GM18519 (cell line): Measurements from ENCODE around the gene SLC16A4.
"Not testable (repeated sequence)": the region's sequence is repeated elsewhere in the genome, so short reads cannot be mapped to it uniquely, and the experiment has no call there.

Experiments
- ATAC-seq: cut with Tn5 transposase; IDR thresholded peaks from one replicate; pipeline ENCODE4 v1.9.1; 2021; ENCODE audit warnings: mild to moderate bottlenecking, moderate library complexity; ENCODE audit not compliant: unreplicated experiment, low FRiP score

The SLC16A4 gene

DNA sequence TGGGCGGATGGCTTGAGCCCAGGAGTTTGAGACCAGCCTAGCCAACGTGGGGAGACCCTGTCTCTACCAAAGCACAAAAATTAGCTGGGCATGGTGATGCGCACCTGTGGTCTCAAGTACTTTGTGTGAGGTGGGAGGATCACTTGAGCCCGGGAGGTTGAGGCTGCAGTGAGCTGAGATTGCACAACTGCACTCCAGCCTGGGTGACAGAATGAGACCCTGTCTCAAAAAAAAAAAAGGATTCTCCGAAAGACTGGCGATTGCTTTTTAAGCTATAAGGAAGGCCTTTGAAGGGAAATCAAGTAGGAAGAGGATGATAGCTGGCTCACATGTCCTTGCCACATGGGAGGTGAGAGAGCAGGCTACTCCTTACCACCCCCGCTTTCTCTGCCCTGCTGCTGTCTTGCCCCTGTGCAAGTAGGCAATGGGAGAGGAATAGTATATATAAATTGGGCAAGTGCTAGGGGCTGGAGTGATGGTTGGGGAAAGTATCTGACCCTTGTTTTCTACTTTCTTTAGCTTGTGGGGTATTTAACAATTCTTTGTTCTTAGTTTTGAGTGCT lies 20.4 kb upstream of the SLC16A4 start:
- no peak for ATAC-seq

DNA sequence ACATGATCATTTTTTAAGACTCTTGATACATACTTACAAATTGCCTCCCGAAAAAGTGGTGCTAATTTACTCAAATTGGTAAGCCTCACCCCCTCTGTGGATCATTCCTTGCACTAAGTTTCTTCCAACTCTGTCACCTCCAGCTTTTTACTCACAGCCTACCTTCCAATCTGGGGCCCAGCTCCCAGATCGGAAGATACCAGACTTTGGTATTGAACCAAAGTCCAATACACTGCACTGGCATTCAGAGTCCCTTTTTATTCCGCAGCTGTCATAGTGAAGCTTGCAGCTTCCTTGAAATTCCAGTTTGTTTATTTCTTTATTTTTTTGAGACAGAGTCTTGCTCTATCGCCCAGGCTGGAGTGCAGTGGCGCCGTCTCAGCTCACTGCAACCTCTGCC lies 18.5 kb upstream of the SLC16A4 start:
- ATAC-seq = no peak

DNA sequence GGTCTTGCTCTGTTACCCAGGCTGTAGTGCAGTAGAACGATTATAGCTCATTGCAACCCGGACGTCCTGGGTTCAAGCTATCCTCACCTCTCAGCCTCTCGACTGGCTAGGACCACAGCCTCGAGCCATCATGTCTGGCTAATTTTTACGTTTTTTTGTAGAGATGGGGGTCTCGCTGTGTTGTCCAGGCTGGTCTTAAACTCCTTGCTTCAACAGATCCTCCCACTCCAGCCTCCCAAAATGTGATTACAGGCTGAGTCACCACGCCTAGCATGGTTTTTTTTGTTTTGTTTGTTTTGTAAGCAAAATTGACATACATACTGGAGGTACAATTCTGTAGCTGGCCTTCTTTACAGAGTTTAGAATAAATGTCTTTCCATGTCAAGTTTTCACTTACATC lies 17.7 kb upstream of the SLC16A4 start:
- ATAC-seq = no peak

DNA sequence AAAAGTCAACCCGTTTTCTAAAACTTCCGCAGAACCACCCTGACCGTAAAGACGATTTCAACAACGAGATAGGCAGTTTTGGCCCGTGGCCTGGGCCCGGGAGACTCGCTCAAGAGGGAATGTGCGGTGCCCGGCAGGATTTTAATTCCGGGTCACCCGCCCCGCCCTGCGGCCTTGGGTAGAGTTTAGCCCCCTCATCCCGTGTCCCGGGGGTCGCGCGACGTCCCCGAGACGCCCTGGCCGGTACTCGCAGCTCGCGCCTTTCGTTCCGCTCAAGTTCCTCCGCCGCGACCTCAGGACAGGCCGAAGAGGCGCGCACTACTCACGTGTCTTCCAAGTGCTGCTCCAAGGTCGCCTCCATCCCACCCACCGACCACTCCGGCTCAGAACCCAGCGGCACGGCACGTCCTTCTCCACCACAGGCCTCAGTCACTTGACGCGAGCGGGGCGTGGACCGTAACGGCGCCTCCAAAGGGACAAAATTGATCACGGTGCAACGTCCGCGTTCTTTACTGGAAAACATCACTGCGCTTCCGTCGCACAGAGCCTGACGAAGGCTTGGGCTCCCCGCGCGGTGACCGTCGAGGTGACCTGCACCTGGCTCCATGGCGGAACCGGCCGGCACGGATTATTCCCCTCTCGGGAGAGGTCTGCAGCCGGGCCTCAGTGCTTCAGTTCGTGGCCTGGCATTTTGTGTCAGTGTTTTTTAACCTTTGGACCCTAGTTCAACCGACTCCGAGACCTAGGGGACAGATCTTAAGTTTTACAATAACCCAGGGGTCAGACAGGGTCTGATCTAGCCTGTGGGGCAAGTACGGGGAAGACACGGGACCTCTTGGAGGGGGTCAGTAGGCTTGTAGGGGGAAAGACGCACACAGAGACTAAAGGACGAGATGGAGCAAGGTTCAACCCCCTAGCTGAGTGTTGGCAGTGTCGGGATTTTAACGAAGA lies 16.7 kb upstream of the SLC16A4 start, which contains the start of gene LAMTOR5:
TSS of gene LAMTOR5 (minus strand) at position 435 of the 951 bp plus-strand sequence. CDS start at position 361, 74 bp downstream.
- ATAC-seq = peak; percentile 61

DNA sequence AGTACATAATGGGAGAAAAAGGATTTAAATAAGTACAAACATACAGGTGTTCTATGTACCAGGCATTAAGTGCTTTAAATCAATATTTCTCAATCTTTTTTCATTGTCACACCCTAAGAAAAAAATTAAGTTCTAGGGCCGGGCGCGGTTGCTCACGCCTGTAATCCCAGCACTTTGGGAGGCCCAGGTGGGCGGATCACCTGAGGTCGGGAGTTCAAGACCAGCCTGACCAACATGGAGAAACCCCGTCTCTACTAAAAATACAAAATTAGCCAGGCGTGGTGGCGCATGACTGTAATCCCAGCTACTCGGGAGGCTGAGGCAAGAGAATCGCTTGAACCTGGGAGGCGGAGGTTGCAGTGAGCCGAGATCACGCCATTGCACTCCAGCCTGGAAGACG lies 15.6 kb upstream of the SLC16A4 start:
- ATAC-seq = not testable (repeated sequence)

DNA sequence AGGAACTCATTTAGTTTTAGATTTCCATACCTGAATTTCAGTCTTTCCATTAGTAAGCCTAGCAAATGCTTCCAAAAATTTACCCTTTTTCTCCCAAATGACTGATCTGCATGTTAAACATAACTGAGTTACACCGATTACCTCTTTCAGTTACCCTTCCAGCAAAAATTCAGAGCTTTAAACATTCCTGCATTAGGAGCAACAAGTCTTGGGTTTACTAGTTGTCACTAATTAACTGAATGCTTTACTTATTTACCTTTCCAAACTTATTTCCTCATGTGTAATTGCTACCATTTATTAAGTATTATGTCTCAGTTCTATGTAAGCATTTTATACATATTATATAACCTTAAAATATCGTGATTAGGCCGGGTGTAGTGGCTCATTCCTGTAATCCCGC lies 13.6 kb upstream of the SLC16A4 start:
- no peak for ATAC-seq

DNA sequence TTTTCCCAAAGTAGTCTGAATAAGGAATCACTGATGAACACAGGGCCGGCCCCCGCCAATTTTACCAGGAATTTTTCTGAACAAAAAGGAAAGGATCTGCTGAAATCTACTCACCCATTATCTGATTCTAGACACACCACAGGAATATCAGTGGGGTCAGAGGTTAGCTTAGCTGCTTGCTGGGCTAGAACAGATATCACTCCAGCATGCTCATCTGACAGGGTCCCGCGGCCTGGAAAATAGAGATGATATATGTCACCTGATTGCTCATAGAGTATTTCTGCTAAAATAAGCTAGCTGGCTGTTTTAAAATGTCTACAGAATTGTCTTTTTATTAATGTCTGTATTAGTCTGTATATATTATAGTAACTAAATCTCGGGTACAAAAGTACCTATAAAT lies 13.0 kb upstream of the SLC16A4 start:
- no peak for ATAC-seq

DNA sequence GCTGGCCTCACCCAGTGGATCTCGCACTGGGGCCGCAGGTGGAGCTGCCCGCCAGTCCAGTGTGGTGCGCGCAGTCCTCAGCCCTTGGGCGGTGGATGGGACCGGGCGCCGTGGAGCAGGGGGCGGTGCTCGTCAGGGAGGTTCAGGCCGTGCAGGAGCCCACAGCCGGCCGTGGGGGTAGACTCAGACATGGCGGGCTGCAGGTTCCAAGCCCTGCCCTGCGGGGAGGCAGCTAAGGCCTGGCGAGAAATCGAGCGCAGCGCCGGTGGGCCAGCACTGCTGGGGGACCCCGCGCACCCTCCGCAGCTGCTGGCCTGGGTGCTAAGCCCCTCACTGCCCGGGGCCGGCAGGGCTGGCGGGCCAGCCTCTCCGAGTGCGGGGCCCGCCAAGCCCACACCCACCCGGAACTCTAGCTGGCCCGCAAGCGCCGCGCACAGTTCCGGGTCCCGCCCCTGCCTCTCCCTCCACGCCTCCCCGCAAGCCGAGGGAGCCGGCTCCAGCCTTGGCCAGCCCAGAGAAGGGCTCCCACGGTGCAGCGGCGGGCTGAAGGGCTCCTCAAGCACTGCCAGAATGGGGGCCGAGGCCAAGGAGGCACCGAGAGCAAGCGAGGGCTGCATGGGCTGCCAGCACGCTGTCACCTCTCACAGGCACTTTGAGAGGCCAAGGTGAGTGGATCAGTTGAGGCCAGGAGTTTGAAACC lies 5.6 kb upstream of the SLC16A4 start:
- ATAC-seq = not testable (repeated sequence)

DNA sequence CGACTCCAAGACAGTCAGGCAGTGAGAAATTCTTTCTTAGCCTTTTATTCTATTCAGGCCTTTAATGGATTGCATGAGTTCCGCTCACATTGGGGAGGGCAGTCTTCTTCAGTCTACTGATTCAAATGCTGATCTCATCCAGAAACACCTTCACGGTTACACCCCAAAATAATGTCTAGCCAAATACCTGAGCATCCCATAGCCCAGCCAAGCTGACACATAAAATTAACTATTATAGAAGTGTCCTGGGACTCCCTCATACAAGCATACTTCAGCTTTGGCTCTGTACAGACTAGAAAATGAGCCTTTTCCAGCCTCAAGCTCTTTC lies 3.6 kb upstream of the SLC16A4 start:
- no peak for ATAC-seq

DNA sequence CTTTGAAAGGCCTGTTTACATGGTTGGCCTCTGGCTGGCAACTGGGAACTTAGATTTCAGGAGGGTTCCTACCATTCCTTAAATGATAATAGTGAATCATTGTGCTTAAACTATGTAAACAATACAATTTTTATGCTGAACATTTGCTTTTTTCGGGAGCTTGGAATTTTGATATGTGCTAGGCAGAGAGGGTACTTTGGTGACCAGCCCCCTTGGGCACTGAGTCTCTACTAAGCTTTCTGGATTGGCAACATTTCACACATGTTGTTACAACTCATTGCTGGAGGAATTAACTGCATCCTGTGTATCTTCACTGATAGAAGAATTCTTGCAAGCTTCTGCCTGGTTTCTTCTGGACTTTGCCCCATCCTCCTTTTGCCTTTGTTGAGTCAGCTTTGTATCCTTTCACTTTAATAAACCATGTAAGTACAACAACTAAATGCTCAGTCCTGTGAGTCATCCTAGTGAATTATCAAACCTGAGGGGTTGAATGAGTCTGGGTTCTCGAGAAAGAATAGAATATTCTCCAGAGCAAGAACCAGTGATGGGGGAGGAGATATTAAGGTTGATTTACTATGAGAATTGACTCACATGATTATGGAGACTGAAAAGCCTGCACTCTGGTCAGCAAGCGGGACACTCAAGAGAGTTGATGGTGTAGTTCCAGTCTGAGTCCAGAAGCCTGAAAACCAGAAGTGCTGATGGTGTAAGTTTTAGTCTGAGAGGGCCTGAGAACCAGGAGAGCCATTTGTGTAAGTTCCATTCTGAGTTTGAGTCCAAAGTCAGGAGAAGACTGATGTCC lies 3.1 kb upstream of the SLC16A4 start:
- ATAC-seq = no peak

DNA sequence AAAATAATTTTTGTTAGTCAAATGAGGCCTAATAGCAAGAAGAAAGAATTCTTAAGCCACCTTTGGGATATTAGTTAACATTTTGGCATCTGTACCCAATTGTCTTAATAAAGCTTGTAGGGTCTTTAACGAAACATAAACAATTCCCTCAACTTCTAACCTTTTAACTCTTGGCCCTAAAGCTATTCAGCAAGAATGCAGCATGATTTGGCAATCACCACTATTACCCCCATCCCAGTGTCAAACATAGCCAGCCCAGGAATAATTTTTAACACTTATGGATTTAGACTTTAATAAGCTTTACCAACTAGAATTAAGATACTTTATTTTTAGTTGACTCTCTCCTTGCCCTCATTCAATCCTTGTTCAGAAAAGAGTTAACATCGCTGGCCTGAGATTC lies 2.5 kb upstream of the SLC16A4 start:
- no peak for ATAC-seq

DNA sequence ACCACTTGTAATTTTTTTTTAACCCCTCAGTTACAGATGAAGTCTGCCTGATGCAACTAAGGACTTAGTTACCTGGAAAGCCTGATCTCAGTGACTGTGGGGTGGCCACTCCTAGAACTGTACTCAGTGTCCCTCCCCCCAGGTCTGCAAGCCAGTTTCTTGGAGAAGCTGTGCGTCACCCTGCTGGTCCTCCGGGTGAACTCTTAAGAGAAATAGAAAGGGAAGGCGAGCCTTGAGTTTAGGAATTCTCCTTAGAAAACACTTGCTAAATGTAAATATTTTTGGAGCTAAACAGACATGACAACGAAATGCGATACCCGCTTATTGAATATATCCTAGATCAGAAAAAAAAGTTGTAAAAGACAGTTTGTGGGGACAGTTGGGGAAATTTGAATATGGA lies 730 bp downstream of the SLC16A4 start:
- no peak for ATAC-seq

DNA sequence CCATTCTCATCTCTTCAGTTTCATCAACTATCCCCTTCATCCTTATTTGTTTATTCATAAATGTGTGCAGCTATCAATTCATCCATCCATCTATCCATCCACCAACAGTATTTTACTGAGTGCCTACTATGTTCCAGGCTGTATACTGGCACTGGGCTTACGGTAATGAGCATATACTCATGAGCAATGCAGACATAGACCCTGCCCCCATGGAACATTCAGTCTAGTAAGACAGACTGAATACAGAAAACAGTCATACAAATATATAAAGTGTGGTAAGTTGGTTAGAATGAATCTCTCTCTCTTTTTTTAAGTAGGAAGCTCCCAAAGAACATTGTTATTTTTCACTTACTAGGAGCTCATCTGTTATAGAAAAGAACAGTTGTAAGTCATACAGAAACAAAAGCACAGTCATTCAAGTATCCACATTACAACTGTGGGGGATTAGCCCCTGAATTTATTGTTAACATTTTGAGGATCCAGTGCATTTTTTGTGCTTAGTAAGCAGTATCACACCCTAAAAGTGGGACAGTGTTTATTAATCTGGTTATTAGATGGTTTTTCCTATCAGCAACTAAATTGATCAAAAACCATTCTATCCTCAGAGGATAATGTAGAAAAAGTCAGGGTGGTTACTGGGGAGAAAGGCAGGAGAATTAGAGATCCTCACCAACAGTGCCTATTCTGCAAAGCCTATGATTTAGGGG lies 3.6 kb downstream of the SLC16A4 start:
- no peak for ATAC-seq

DNA sequence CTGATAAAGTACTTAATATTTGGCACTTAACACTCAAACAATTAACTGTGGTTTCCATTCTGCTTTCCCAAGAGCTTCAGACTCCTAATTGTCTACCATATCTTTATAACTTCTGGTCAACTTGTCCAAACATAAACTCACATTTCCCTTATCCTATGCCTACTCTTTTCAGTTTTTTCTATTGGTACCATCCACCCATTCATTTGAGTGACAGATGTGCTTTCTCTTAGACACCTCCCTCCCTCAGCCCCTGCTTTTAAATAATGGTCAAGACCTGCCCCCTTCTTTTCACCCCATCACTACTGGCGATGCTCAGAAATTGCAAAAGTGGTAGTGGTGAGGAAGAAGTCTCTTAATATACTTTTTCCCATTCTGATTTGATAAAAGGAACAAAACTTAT lies 5.5 kb downstream of the SLC16A4 start:
- ATAC-seq = no peak

DNA sequence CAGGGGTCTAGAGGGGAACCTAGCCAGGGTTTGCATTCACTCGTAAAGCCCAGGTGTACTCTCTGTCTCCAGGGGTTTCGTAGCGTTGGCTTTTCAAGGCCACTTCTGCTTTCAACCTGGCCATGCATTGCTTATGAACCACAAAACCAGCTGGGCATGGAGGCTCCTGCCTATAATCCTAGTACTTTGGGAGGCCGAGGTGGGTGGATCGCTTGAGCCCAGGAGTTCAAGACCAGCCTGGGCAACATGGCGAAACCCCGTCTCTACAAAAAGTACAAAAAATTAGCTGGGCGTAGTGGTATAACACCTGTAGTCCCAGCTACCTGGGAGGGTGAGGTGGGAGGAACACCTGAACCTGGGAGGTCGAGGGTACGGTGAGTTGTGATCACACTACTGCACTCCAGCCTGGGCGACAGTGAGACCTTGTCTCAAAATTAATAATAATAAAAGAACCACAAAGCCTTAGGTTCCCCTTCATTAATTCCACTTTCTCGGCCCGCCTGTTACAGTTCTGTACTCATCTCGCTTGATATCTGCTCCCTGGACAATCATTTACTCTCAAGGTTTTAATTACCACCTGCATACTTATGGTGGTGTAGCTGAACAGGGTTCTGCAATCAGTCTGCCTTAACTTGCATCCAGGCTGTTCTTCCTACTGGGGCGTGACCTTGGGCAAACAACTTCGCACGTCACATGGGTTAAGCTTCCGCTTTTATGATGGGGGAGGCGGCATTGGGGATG lies 6.1 kb downstream of the SLC16A4 start:
- ATAC-seq = no peak

DNA sequence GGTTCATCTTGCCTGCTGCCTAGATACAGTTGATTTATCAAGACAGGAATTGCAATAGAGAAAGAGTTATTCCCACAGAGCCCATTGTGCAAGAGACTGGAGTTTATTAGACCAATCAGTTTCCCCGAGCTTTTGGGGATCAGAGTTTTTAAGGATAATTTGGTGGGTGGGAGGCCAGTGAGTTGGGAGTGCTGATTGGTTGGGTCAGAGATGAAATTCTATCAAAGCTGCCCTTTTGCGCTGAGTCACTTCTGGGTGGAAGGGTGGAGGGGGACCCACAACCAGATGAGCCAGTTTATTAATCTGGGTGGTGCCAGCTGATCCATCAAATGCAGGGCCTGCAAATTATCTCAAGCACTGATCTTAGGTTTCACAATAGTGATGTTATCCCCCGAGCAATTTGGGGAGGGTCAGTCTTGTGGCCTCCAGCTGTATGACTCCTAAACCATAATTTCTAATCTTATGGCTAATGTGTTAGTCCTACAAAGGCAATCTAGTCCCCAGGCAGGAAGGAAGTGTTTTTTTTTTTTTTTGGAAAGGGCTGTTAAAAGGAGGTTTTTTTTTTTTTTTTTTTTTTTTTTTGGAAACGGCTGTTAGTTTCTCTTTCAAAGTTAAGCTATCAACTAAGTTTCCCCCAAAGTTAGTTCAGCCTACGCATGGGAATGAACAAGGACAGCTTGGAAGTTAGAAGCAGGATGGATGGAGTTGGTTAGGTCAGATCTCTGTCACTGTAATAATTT lies 7.4 kb downstream of the SLC16A4 start:
- ATAC-seq = no peak

DNA sequence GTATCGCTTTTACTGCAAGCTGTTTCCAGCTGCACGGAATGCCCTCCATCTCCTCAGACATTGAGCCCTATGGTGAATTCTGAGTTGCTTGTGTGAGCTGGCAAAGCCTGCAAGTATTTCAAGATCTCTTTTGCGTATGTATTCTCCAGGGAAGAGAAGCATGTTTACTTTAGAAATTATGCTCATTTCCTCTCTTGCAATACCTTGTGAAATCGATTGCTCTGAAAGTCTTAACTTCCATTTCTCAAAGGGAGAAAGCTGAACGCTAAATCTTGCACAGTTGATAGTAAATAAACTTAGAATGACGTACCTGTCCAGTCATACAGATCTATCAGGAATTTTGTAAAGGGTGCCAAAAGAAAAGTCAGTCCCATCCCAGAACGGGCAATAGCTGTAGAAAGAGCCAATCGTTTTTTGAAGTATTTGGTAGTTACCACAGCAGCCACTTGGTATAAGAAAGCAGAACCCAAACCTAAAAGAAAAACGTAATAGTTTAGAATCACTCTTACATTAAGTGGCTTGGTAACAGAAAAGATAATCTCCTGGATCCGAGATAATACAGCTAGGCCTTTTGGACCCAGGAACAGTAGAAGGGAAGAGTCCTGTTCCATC lies 10.0 kb downstream of the SLC16A4 start:
- no peak for ATAC-seq

DNA sequence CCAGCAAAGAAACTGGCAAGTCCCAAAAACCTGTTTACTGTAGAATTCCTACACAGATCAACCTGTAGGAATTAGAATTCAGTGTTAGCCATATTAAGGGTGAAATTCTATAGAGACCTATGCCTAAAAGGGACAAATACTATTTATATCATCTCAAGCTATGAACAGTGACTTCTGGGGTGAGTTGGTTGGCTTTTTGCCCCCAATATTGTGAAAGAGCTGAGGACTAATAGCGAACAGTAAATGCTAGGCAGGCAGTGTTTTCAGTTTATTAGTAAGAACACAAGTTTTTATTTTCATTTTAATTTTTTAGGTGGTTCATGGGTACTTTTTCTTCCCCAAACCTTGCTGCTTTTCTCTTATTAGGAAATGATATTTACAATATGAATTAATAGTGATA lies 15.3 kb downstream of the SLC16A4 start:
- ATAC-seq = no peak
